Measurements from ENCODE around the gene DAZAP1.

DNA sequence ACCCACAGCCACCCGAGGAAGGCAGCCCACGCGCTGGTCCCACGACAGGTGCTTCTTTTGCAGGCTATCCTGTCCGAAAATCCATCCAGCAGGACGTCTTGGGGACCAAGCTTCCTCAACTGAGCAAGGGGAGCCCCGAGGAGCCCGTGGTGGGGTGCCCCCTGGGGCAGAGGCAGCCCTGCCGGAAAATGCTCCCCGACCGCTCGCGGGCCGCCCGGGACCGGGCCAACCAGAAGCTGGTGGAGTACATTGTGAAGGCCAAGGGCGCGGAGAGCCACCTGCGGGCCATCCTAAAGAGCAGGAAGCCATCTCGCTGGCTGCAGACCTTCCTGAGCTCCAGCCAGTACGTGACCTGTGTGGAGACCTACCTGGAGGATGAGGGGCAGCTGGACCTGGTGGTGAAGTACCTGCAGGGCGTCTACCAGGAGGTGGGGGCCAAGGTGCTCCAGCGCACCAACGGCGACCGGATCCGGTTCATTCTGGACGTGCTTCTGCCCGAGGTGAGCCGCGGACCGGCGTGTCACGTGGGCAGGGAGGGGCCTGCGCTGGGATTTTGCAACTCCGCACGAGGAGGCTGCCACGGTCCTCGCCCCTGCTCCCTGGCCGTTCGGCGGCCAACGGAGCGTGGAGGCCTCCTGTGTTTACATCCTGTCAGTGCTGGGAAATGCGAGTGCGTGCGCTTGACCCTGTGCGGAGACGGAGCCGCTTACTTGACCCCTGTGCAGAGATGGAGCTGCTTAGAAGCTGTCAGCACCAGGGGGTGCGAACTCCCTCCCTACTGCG, 36.6 kb upstream of the DAZAP1 start:
- no peak for TF ChIP-seq CTCF (IDR thresholded peaks at IDR 0.05)
- no peak for TF ChIP-seq POLR2A (IDR thresholded peaks at IDR 0.05)
